CD4-positive, alpha-beta T cell (primary cell): ENCODE measurements around the gene RIN3. TPM values are rescaled to one million over a fixed set of nuclear protein-coding genes. Genes with fewer than 3 reads are reported as not detected.
A peak's percentile ranks its signal among the peaks of the same experiment; 100 is the strongest.

ENCODE experiments used
- ATAC-seq: fragments of 200-7000 bp; cut with Tn5 transposase; one replicate; pipeline ENCODE4 v1.10.0; 2022; ENCODE audit warnings: mild to moderate bottlenecking; ENCODE audit not compliant: poor library complexity
- CTCF ChIA-PET: fragments of 350-600 bp; sonication (Branson Sonifier 250); formaldehyde crosslinking; loops from one replicate; lab custom pipeline; 2021; ENCODE audit warnings: antibody characterized with exemption, inconsistent platforms; lab: Charles Lee
- POLR2A ChIA-PET: fragments of 350-600 bp; sonication (Branson Sonifier 250); formaldehyde crosslinking; loops from one replicate; lab custom pipeline; 2021; ENCODE audit warnings: antibody characterized with exemption, inconsistent platforms; lab: Charles Lee
- DNase-seq, 14 experiments: peaks; one replicate each; pipeline ENCODE4 v3.0.0-alpha.2; 2013 to 2020; ENCODE audit warnings: mixed read lengths in 2 of 14
- H3K27ac ChIP-seq, 2 donors: one replicate each; pipeline versions ENCODE4 v1.5.1 to v1.7.0; 2013; ENCODE audit warnings: low read length in 2 of 2, low read depth in 1 of 2, mild to moderate bottlenecking in 1 of 2
- H3K27me3 ChIP-seq, 2 experiments: 1 replicate in 1 of 2; 2 replicates in 1 of 2; pipeline versions ENCODE4 v1.6.1 to v1.7.0; 2013; ENCODE audit warnings: low read length in 2 of 2, control low read depth in 1 of 2, mild to moderate bottlenecking in 1 of 2, moderate library complexity in 1 of 2; ENCODE audit not compliant: insufficient read depth in 2 of 2, control insufficient read depth in 1 of 2
- H3K36me3 ChIP-seq: one replicate; pipeline ENCODE4 v1.6.1; 2013; ENCODE audit warnings: low read length, control low read depth; ENCODE audit not compliant: insufficient read depth
- H3K4me1 ChIP-seq: one replicate; pipeline ENCODE4 v1.6.1; 2013; ENCODE audit warnings: low read length, control low read depth; ENCODE audit not compliant: insufficient read depth
- H3K4me3 ChIP-seq: one replicate; pipeline ENCODE4 v1.5.1; 2013; ENCODE audit warnings: mild to moderate bottlenecking, low read length, moderate library complexity
- H3K9me3 ChIP-seq, 2 experiments: 1 replicate in 1 of 2; 2 replicates in 1 of 2; pipeline versions ENCODE4 v1.6.1 to v1.7.0; 2013; ENCODE audit warnings: low read length in 2 of 2, mild to moderate bottlenecking in 2 of 2, control low read depth in 1 of 2, moderate library complexity in 1 of 2; ENCODE audit not compliant: control insufficient read depth in 1 of 2, insufficient read depth in 1 of 2
- H3K27ac Mint-ChIP-seq: one replicate; pipeline ENCODE4 v1.8.0; 2020; ENCODE audit warnings: mixed read lengths
- H3K27me3 Mint-ChIP-seq: one replicate; pipeline ENCODE4 v1.8.0; 2021; ENCODE audit warnings: mixed read lengths
- H3K36me3 Mint-ChIP-seq: one replicate; pipeline ENCODE4 v1.8.0; 2021; ENCODE audit warnings: low read depth, mixed read lengths
- H3K4me1 Mint-ChIP-seq: one replicate; pipeline ENCODE4 v1.8.0; 2021; ENCODE audit warnings: low read depth, mixed read lengths
- H3K4me3 Mint-ChIP-seq: one replicate; pipeline ENCODE4 v1.8.0; 2020; ENCODE audit warnings: mild to moderate bottlenecking, mixed read lengths
- H3K9me3 Mint-ChIP-seq: one replicate; pipeline ENCODE4 v1.8.0; 2020; ENCODE audit warnings: mixed read lengths
- CTCF ChIP-seq: fragments of 200-600 bp; IDR thresholded peaks from one replicate; pipeline ENCODE4 v1.8.0; 2022; ENCODE audit warnings: antibody characterized with exemption, mild to moderate bottlenecking
- intact Hi-C, 2 experiments: fragments of 100-400 bp; cut with DNase I in 1 of 2; cut with micrococcal nuclease in 1 of 2; formaldehyde crosslinking; loops; one replicate each; pipeline versions ENCODE4 v1.15.1 to v1.9.0; 2023 to 2025; cut with DNase I, micrococcal nuclease
- total RNA-seq, 174 experiments: library from RNA in 2 of 174; stranded (reverse) in 2 of 174; gene quantifications; one replicate each; pipeline ENCODE4 v1.2.3 and lab custom pipeline; 2021 to 2026

RIN3 gene
- total RNA-seq, 2 experiments from 2014 or later = 67.9 to 72.2 TPM

GRCh38 chr14:92645841-92646478 is 132.4 kb downstream of the RIN3 start:
- Mint-ChIP-seq H3K4me1 (peaks cover 66% of the 10 kb centered on the region), H3K36me3 (no peaks in the 10 kb centered on the region)
- no peak for TF ChIP-seq CTCF

GRCh38 chr14:92646952-92647796 is 133.6 kb downstream of the RIN3 start:
- H3K36me3 ChIP-seq = no peaks in the 10 kb centered on the region
- peaks cover 6% of the 10 kb centered on the region for H3K36me3 Mint-ChIP-seq
- intact Hi-C loops = no loop called here
- peaks cover 69% of the 10 kb centered on the region for H3K4me1 Mint-ChIP-seq
- POLR2A ChIA-PET = interaction anchor here (1.5 to 1.7 kb wide), 3 partner anchors 31 to 61 kb away, joined by 4 to 10 read pairs (median 4); no protein-coding TSS in a partner anchor
- peak overlapping the region; percentile 97 for H3K27ac Mint-ChIP-seq
- DNase-seq = no peak
- peak overlapping the region in 1 of 2 donors; percentile 63 for H3K27ac ChIP-seq
- no peak for ATAC-seq
- H3K9me3 Mint-ChIP-seq = no peaks in the 10 kb centered on the region
- CTCF ChIA-PET = interaction anchor here (1.1 kb wide), 1 partner anchor 34 kb away, joined by 3 read pairs; no protein-coding TSS in a partner anchor
- peaks cover 0 to 5% of the 10 kb centered on the region in 2 experiments for H3K9me3 ChIP-seq
- no peaks in the 10 kb centered on the region for H3K27me3 Mint-ChIP-seq
- peaks cover 72% of the 10 kb centered on the region for H3K4me1 ChIP-seq
- H3K4me3 ChIP-seq = no peak overlapping the region
- H3K27me3 ChIP-seq = no peaks in the 10 kb centered on the region
- TF ChIP-seq CTCF = no peak
- H3K4me3 Mint-ChIP-seq = peak overlapping the region; percentile 66

More at GRCh38 chr14:92645841-92646478, 132.4 kb downstream of the RIN3 start:
- Mint-ChIP-seq H3K9me3 (no peaks in the 10 kb centered on the region), H3K4me3 (no peak overlapping the region), H3K27me3 (no peaks in the 10 kb centered on the region), H3K27ac (peak overlapping the region; percentile 97)
- ChIA-PET POLR2A (interaction anchor here (1.5 to 1.7 kb wide), 2 partner anchors 30 to 60 kb away, joined by 4 to 10 read pairs; no protein-coding TSS in a partner anchor), CTCF (no interaction called here)
- Histone ChIP-seq H3K9me3 (peaks cover 0 to 5% of the 10 kb centered on the region in 2 experiments), H3K36me3 (peaks cover 2% of the 10 kb centered on the region), H3K4me1 (peaks cover 62% of the 10 kb centered on the region), H3K27me3 (no peaks in the 10 kb centered on the region), H3K4me3 (no peak overlapping the region), H3K27ac (peak overlapping the region in 1 of 2 donors; percentile 46)
- intact Hi-C loops = no loop called here
- DNase-seq (no peak), ATAC-seq (no peak)

- Histone ChIP-seq H3K4me1 (peaks cover 78% of the 10 kb centered on the region), H3K36me3 (no peaks in the 10 kb centered on the region), H3K27ac (peak overlapping the region; percentile 43 to 63), H3K4me3 (no peak overlapping the region), H3K27me3 (no peaks in the 10 kb centered on the region), H3K9me3 (peaks cover 0 to 5% of the 10 kb centered on the region in 2 experiments)
- intact Hi-C loops = no loop called here
- POLR2A ChIA-PET = interaction anchor here (1.6 kb wide), 1 partner anchor 32 kb away, joined by 4 read pairs; no protein-coding TSS in a partner anchor
- no peaks in the 10 kb centered on the region for H3K27me3 Mint-ChIP-seq
- H3K4me1 Mint-ChIP-seq = peaks cover 69% of the 10 kb centered on the region
- H3K36me3 Mint-ChIP-seq = peaks cover 12% of the 10 kb centered on the region
- H3K27ac Mint-ChIP-seq = peak overlapping the region; percentile 97
- peak in 1 of 14 experiments; percentile 46 for DNase-seq
- no peak for TF ChIP-seq CTCF
- H3K9me3 Mint-ChIP-seq = no peaks in the 10 kb centered on the region
- peak overlapping the region; percentile 20 for H3K4me3 Mint-ChIP-seq
- ATAC-seq = no peak
- CTCF ChIA-PET = interaction anchor here (1.1 kb wide), 1 partner anchor 33 kb away, joined by 3 read pairs; no protein-coding TSS in a partner anchor
Measured at GRCh38 chr14:92647797-92648279, 134.3 kb downstream of the RIN3 start.
